Ovary (tissue), 3 donors: ENCODE results near the gene RIN1.

ENCODE experiments used
- CTCF ChIP-seq, 3 donors: fragments of 450-650 bp in 2 of 3; fragments of 200-600 bp in 1 of 3; IDR thresholded peaks; one replicate each; pipeline versions ENCODE4 v1.5.1 to v1.8.0; 2016 to 2022; ENCODE audit warnings: antibody characterized with exemption in 3 of 3, mild to moderate bottlenecking in 1 of 3
- POLR2A ChIP-seq: fragments of 450-650 bp; IDR thresholded peaks from one replicate; pipeline ENCODE4 v1.6.1; 2017; ENCODE audit warnings: antibody characterized with exemption, mild to moderate bottlenecking, moderate library complexity
- donor health status: DM: no; HTN: no; CAD: no.

DNA sequence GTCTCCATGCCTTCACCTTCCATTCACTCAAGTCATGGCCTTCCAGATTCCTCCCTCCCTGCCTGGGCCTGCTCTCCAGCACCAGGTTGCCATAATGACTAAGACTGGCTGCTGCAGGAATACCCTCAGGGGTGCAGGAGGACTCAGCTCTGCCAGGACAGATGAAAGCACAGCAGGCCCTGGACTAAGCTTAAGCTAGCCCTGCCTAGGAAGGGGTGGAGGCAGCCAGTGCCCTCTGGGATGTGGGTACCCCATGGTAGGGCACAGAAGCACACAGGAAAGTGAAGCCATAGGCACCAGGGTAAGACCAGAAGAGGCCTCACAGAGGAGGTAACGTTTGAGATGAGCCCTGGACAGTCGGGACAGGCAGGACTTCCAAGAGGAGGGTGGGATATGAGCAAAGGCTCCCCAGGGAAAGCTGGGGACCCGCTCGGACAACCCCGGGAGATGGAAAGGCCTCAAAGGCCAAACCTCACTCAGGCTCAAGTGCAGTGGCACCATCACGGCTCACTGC is 3.0 kb upstream of the RIN1 start:
- TF ChIP-seq POLR2A (no peak), CTCF (IDR thresholded peaks at IDR 0.05) (no peak)
